ENCODE measurements around the gene TRIM4.
"Not testable (repeated sequence)": the region's sequence is repeated elsewhere in the genome, so short reads cannot be mapped to it uniquely, and the experiment has no call there.

Gene TRIM4

GRCh38 chr7:99899830-99900519 is 19.4 kb downstream of the TRIM4 start:
- no peaks in the 10 kb centered on the region for H3K27me3 ChIP-seq (ENCODE audit: control insufficient read depth, insufficient read depth, low read length)
- peaks cover 20% of the 10 kb centered on the region for H3K36me3 ChIP-seq (ENCODE audit: control insufficient read depth, insufficient read depth, low read length)
- H3K4me1 ChIP-seq (ENCODE audit: control insufficient read depth, insufficient read depth, low read length) = no peaks in the 10 kb centered on the region

GRCh38 chr7:99898836-99899235 is 20.5 kb downstream of the TRIM4 start:
- Histone ChIP-seq H3K36me3 (ENCODE audit: control insufficient read depth, insufficient read depth, low read length) (peaks cover 18% of the 10 kb centered on the region), H3K4me1 (ENCODE audit: control insufficient read depth, insufficient read depth, low read length) (no peaks in the 10 kb centered on the region), H3K4me3 (ENCODE audit: low read length) (no peak overlapping the region), H3K27ac (ENCODE audit: low read depth, low read length) (no peak overlapping the region), H3K9ac (ENCODE audit: low read length) (no peak overlapping the region), H3K27me3 (ENCODE audit: control insufficient read depth, insufficient read depth, low read length) (no peaks in the 10 kb centered on the region)

More at GRCh38 chr7:99899830-99900519, 19.4 kb downstream of the TRIM4 start:
- Histone ChIP-seq H3K4me3 (ENCODE audit: low read length) (no peak overlapping the region), H3K27ac (ENCODE audit: low read depth, low read length) (no peak overlapping the region), H3K9ac (ENCODE audit: low read length) (no peak overlapping the region)

DNA sequence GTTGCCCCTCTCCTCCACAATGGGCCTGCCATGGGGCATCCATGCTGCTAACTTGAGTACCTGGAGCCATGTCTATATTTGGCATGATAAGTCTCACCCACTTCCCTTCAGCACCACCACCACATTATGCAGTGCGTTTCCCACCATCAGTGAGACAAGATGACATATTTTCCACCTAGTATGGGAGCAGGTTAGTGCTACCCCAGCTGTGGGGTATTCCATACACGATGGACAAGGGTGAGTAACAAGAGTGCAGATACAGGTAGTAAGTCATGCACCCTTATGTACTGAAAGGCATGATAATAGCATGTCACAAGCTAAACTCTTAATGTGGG is 21.3 kb downstream of the TRIM4 start:
- Histone ChIP-seq H3K9ac (ENCODE audit: low read length) (no peak overlapping the region), H3K36me3 (ENCODE audit: control insufficient read depth, insufficient read depth, low read length) (peaks cover 11% of the 10 kb centered on the region), H3K4me3 (ENCODE audit: low read length) (no peak overlapping the region), H3K27me3 (ENCODE audit: control insufficient read depth, insufficient read depth, low read length) (no peaks in the 10 kb centered on the region), H3K27ac (ENCODE audit: low read depth, low read length) (no peak overlapping the region), H3K4me1 (ENCODE audit: control insufficient read depth, insufficient read depth, low read length) (no peaks in the 10 kb centered on the region)

GRCh38 chr7:99897322-99898022 is 21.9 kb downstream of the TRIM4 start:
- no peaks in the 10 kb centered on the region for H3K27me3 ChIP-seq (ENCODE audit: control insufficient read depth, insufficient read depth, low read length)

GRCh38 chr7:99894738-99895137 is 24.6 kb downstream of the TRIM4 start:
- Histone ChIP-seq H3K4me1 (ENCODE audit: control insufficient read depth, insufficient read depth, low read length) (no peaks in the 10 kb centered on the region), H3K36me3 (ENCODE audit: control insufficient read depth, insufficient read depth, low read length) (peaks cover 5% of the 10 kb centered on the region), H3K4me3 (ENCODE audit: low read length) (no peak overlapping the region), H3K27ac (ENCODE audit: low read depth, low read length) (no peak overlapping the region), H3K9ac (ENCODE audit: low read length) (no peak overlapping the region), H3K27me3 (ENCODE audit: control insufficient read depth, insufficient read depth, low read length) (no peaks in the 10 kb centered on the region)

More at GRCh38 chr7:99897322-99898022, 21.9 kb downstream of the TRIM4 start:
- Histone ChIP-seq H3K9ac (ENCODE audit: low read length) (no peak overlapping the region), H3K36me3 (ENCODE audit: control insufficient read depth, insufficient read depth, low read length) (peaks cover 6% of the 10 kb centered on the region), H3K4me1 (ENCODE audit: control insufficient read depth, insufficient read depth, low read length) (no peaks in the 10 kb centered on the region), H3K27ac (ENCODE audit: low read depth, low read length) (no peak overlapping the region), H3K4me3 (ENCODE audit: low read length) (no peak overlapping the region)

DNA sequence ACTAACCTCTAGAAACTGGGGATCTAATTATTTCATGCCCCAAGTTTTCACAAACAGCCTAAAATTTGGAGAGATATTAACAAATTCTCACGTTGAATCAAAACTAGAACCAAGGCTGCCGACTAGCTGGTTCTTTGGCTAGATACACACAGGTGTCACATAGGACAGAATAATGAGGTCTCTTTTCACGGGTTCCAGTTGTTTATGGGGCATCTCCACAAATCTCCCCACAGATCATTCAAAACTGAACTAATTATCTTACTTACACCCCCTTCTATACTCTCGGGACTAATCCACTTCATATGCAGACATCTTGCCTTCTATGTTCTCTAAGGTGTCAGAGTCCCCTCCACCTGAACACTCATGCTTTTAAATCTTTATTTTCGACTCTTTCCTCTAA is 26.1 kb downstream of the TRIM4 start:
- Histone ChIP-seq H3K9ac (ENCODE audit: low read length) (no peak overlapping the region), H3K4me1 (ENCODE audit: control insufficient read depth, insufficient read depth, low read length) (no peaks in the 10 kb centered on the region), H3K27me3 (ENCODE audit: control insufficient read depth, insufficient read depth, low read length) (no peaks in the 10 kb centered on the region), H3K4me3 (ENCODE audit: low read length) (no peak overlapping the region), H3K36me3 (ENCODE audit: control insufficient read depth, insufficient read depth, low read length) (peaks cover 5% of the 10 kb centered on the region), H3K27ac (ENCODE audit: low read depth, low read length) (no peak overlapping the region)

- not testable (repeated sequence) for H3K9ac ChIP-seq (ENCODE audit: low read length); H3K4me1 ChIP-seq (ENCODE audit: control insufficient read depth, insufficient read depth, low read length); H3K4me3 ChIP-seq (ENCODE audit: low read length); H3K36me3 ChIP-seq (ENCODE audit: control insufficient read depth, insufficient read depth, low read length); H3K27ac ChIP-seq (ENCODE audit: low read depth, low read length); H3K27me3 ChIP-seq (ENCODE audit: control insufficient read depth, insufficient read depth, low read length)
Measured at GRCh38 chr7:99890348-99890747, 29.0 kb downstream of the TRIM4 start.

DNA sequence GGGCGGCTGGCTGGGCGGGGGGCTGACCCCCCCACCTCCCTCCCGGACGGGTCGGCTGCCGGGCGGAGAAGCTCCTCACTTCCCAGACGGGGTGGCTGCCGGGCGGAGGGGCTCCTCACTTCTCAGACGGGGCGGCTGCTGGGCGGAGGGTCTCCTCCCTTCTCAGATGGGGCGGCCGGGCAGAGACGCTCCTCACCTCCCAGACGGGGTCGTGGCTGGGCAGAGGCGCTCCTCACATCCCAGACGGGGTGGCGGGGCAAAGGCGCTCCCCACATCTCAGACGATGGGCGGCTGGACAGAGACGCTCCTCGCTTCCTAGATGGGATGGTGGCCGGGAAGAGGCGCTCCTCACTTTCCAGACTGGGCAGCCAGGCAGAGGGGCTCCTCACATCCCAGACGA is 31.0 kb downstream of the TRIM4 start:
- H3K27ac ChIP-seq (ENCODE audit: low read depth, low read length); H3K27me3 ChIP-seq (ENCODE audit: control insufficient read depth, insufficient read depth, low read length); H3K9ac ChIP-seq (ENCODE audit: low read length); H3K4me1 ChIP-seq (ENCODE audit: control insufficient read depth, insufficient read depth, low read length); H3K36me3 ChIP-seq (ENCODE audit: control insufficient read depth, insufficient read depth, low read length); H3K4me3 ChIP-seq (ENCODE audit: low read length): not testable (repeated sequence)

- no peak overlapping the region for H3K9ac ChIP-seq (ENCODE audit: low read length)
- H3K4me3 ChIP-seq (ENCODE audit: low read length) = no peak overlapping the region
- no peaks in the 10 kb centered on the region for H3K36me3 ChIP-seq (ENCODE audit: control insufficient read depth, insufficient read depth, low read length)
- no peaks in the 10 kb centered on the region for H3K4me1 ChIP-seq (ENCODE audit: control insufficient read depth, insufficient read depth, low read length)
- H3K27me3 ChIP-seq (ENCODE audit: control insufficient read depth, insufficient read depth, low read length) = no peaks in the 10 kb centered on the region
- H3K27ac ChIP-seq (ENCODE audit: low read depth, low read length) = no peak overlapping the region
Measured at GRCh38 chr7:99881370-99881769, 38.0 kb downstream of the TRIM4 start.

DNA sequence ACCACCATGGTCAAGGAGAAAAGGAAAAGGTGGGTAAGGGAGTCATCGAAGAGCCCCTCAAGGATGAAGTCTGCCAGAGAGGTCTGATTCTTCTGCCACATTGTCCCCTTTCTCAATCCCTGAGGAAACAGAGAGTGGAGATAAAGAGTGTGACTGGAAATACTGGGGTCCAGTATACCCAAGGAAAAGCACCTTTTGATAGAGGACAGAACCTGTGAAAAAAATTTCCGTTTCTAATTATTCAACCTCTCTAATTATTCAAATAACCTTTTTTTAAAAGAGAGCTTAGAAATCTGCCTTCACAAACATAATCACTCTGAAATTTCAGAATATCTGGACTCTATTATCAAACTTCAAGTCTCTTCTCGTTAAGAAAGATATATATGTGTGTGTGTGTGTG is 42.4 kb downstream of the TRIM4 start, which contains the start of gene OR2AE1:
OR2AE1 (minus strand) TSS at position 101 of the 400 bp plus-strand sequence; CDS start at position 101, 0 bp downstream.
- H3K36me3 ChIP-seq (ENCODE audit: control insufficient read depth, insufficient read depth, low read length) = no peaks in the 10 kb centered on the region
- no peaks in the 10 kb centered on the region for H3K27me3 ChIP-seq (ENCODE audit: control insufficient read depth, insufficient read depth, low read length)
- H3K4me1 ChIP-seq (ENCODE audit: control insufficient read depth, insufficient read depth, low read length) = no peaks in the 10 kb centered on the region
- H3K9ac ChIP-seq (ENCODE audit: low read length) = no peak within 1 kb of the TSS
- no peak within 1 kb of the TSS for H3K4me3 ChIP-seq (ENCODE audit: low read length)
- H3K27ac ChIP-seq (ENCODE audit: low read depth, low read length) = no peak within 1 kb of the TSS

DNA sequence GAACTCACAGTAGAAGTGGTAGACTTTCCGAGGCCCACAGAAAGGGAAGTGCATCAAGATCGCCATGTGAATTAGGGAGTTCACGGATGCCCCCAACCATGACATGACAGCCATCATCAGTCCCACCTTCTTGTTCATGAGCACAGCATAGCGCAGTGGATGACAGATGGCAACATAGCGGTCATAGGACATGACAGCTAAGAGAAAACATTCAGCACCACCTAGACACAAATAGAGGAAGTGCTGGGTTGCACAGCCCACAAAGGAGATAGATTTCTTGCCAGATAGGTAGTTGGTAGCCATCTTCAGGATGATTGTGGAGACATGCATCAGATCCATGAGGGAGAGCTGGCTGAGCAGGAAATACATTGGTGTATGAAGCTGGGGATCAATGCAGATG is 42.8 kb downstream of the TRIM4 start:
- H3K36me3 ChIP-seq (ENCODE audit: control insufficient read depth, insufficient read depth, low read length) = no peaks in the 10 kb centered on the region
- H3K9ac ChIP-seq (ENCODE audit: low read length) = no peak overlapping the region
- H3K27ac ChIP-seq (ENCODE audit: low read depth, low read length) = no peak overlapping the region
- no peak overlapping the region for H3K4me3 ChIP-seq (ENCODE audit: low read length)
- H3K4me1 ChIP-seq (ENCODE audit: control insufficient read depth, insufficient read depth, low read length) = no peaks in the 10 kb centered on the region
- no peaks in the 10 kb centered on the region for H3K27me3 ChIP-seq (ENCODE audit: control insufficient read depth, insufficient read depth, low read length)

DNA sequence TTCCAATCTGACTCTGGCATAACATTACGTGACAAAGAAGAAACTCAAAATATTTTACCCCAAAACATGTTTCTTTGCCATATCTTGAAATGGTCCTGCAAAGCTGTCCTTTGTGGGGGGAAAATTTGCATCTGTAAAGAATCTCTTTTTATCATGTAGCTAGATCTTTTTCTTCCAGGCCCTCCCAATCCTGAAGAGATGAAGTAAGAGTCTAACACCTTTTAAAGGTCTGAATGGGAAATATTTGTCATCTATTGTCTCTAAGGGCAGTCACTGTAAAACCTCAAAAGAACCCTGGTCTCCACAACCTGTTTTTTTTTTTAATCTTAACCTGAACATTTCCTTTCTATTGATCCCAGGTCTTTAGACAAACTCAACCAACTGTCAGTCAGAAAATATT is 51.1 kb downstream of the TRIM4 start:
- Histone ChIP-seq H3K27me3 (ENCODE audit: control insufficient read depth, insufficient read depth, low read length) (no peaks in the 10 kb centered on the region), H3K9ac (ENCODE audit: low read length) (no peak overlapping the region), H3K27ac (ENCODE audit: low read depth, low read length) (no peak overlapping the region), H3K36me3 (ENCODE audit: control insufficient read depth, insufficient read depth, low read length) (no peaks in the 10 kb centered on the region), H3K4me3 (ENCODE audit: low read length) (no peak overlapping the region), H3K4me1 (ENCODE audit: control insufficient read depth, insufficient read depth, low read length) (no peaks in the 10 kb centered on the region)

- not testable (repeated sequence) for H3K4me3 ChIP-seq (ENCODE audit: low read length); H3K9ac ChIP-seq (ENCODE audit: low read length); H3K4me1 ChIP-seq (ENCODE audit: control insufficient read depth, insufficient read depth, low read length); H3K27me3 ChIP-seq (ENCODE audit: control insufficient read depth, insufficient read depth, low read length); H3K27ac ChIP-seq (ENCODE audit: low read depth, low read length); H3K36me3 ChIP-seq (ENCODE audit: control insufficient read depth, insufficient read depth, low read length)
Measured at GRCh38 chr7:99867477-99867876, 51.9 kb downstream of the TRIM4 start.

Data from rectal smooth muscle tissue (tissue), 1 donor.